Fibroblast of peridontal ligament (primary cell): Measurements from ENCODE around the gene SREBF2.
"Not testable (repeated sequence)": the region's sequence is repeated elsewhere in the genome, so short reads cannot be mapped to it uniquely, and the experiment has no call there.

Experiments
- DNase-seq: peaks from one replicate; pipeline ENCODE4 v3.0.0-alpha.2; 2010; ENCODE audit errors: extremely low read depth

SREBF2 gene

DNA sequence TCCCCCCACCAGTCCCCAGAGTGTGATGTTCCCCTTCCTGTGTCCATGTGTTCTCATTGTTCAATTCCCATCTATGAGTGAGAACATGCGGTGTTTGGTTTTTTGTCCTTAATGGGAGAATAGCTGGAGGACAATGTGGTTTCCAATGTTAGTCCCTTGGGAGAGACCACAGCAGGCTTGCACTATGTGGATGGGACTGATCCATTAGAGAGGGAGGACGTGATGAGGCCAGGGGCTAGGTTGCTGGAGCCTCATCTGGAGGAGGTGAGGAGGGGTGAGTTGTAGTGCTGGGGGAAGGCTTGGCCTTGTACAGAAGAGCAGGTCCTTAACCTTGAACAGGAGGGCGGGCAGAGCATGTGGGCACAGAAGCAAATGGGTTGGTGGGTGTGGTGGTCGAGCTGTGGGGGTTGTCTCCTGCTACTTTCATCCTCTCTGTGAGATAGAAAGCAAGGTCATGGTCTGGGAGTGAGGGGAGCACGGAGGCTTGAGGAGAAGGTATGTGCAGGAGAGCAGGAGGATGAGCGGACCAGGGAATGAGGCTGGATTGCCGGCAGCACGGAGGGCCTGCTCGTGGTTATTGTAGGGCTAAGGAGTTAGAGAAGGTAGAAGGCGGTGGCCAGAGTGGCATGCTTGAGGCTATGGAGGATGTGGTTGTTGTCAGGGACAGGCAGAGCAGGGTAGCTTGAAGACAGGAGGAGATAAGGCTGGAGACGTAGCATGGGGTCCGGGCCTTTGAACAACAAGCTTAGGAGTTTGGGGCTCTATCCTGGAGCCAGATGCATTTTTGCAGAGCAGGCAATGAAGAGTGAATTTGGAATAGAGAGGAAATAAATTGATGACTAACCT is 11.2 kb upstream of the SREBF2 start:
- no peak for DNase-seq

DNA sequence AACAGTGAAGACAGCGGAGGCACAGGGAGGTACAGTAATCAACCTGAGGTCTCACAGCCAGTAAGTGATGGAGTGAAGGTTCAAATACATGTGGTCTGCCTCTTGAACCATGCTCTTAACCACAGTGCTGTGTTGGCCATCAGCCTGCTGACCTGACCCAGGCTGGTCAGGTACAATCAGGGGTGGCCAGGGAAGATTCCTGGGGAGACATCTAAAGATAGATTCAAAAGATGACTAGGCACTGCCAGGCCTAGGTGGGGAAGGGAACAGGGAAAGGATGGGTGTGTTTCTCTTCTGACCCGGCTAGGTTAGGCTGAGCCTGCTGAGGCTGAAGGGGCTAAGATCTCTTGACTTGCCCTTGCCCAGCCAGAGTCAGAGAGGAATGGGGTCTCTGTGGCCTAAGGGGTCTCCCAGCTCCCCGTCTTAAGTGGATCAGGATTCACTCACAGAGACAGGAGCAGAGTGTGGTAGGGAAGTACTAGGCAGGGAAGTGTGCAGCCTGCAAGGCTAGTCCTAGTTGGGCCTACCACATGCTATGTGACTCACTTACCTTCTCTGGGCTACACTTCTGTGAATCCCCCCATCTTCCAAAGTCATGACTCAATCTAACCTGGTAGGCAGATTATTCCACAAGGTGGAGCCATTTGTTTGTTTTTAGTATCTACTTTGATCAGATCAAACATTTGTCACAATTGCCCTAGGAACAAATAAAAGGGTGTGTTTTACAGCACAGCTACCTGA is 10.4 kb upstream of the SREBF2 start:
- peak; percentile 66 for DNase-seq

DNA sequence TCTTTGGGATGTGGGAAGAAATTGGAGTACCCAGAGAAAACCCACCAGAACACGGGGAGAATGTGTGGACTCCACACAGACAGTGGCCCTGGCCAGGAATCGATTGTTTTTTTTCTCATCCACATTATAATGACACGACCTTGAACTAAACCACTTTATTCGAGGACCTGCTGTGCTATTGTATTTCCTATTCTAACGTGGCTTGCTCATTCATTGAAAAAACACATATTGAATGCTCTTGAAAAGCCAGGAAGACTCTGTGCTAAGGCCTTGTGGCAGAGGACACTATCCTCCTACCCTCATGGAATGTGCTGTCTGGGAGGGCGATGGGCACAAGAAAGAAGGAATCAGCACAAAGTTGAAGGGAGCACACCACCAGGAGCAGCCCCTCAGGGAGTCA is 9.1 kb upstream of the SREBF2 start:
- no peak for DNase-seq

DNA sequence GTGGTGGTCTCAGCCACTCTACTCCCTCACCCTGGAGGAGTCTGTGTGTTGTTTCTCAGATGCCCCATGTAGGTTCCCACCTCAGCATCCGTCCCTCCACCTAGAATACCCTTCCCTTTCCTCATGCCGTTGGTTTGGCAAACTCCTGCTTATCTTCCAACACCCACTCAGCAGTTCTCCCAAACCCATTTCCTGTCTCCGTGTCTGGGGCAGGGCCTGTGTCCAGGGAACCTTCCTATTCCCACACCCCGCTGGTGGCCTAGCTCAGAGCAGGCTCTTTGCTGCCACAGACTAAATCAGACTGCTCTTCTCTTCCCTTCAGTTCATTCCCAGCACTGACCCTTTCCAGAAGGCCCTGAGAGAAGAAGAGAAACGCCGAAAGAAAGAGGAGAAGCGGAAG is 7.5 kb upstream of the SREBF2 start:
- no peak for DNase-seq

GRCh38 chr22:41826021-41826420 is 6.9 kb upstream of the SREBF2 start:
- DNase-seq: no peak

- no peak for DNase-seq
These were observed 6.2 kb upstream of the SREBF2 start for GRCh38 chr22:41826430-41827383.

DNA sequence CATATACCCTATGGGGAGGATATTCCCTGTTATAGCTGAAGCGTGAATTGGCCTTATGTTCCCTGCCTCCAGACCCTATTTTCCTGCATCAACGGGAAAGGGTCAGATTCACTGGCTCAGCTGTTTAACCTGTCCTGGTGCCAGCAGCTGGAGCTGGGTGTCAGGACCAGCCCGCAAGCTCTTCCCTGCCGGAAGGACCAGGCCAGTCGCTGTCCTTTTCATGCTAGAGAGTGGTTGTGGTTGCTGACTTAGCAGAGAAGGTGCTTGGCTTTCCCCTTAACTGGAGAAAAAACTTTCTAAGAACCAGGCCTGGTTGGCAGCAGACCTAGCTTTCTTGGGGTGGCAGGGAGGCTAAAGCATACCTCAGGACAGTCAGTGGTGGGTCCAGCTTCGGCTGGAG is 5.2 kb upstream of the SREBF2 start:
- DNase-seq: no peak

DNA sequence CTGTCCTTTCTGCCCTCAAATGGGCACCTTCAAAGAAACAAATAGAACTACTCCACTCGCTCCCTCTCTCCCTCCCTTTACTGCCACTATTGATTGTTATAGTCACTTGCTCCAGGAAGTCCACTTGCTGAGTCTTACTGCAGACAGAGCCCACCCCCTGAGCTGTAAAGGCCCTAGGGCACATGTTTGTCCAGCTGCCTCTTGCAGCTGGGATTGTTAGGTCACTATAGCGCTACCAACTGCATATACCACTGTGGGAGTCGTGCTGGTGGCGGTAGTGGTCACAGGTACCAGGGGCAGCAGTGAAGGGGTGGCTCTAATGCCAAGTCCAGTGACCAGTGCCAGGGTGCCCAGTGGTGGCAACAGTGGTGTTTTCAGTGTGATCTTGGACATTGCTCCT is 4.4 kb upstream of the SREBF2 start:
- no peak for DNase-seq

GRCh38 chr22:41830174-41830573 is 2.7 kb upstream of the SREBF2 start:
- no peak for DNase-seq

DNA sequence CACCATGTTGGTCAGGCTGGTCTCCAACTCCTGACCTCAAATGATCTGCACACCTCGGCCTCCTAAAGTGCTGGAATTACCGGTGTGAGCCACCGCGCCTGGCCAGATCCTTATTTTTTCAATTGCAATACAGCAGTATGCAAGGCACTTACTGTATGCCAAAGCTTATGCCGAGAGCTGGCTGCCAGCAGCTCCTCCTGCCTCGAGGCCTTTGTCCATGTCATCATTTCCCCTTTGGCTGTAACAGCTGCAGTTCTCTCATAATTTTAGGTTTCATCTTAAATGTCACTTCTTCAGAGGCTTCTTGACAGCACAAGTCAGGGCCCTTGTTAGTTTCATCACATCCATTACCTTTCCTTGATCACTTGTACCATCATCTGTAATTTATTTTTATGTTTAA is 1.5 kb upstream of the SREBF2 start:
- DNase-seq: peak; percentile 22

DNA sequence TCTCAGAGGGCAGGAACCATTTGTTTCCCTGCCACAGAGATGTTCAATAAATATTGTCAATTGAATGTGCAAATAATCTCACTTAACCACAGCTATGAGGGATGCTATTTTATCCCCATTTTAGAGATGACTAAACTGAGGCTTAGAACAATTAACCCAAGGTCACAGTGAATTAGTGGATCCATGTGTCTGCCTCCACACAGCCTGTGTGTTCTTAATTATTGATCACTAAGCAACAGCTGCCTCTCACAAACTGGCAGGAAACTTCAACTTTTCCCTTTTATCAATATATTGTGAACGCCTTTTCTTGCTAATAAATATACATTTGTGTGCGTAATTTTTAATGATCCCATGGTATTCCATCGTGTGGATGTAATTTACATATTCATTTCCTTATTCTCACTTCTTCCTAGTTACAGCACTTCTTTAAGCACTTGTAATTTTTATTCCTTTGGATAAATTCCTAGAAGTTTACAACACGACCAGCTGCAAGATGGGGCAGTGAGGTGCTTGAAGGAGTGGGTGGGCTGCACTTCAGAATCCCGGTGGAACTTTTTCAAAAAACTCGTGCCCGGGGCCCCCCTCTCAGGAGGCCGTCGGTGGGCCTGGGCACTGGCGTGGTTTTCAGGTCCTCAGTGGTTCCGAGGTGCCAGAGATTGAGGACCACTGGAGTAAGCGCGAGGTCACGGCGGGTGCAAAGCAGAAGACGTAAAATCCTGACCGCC is 915 bp upstream of the SREBF2 start:
- peak; percentile 45 for DNase-seq

DNA sequence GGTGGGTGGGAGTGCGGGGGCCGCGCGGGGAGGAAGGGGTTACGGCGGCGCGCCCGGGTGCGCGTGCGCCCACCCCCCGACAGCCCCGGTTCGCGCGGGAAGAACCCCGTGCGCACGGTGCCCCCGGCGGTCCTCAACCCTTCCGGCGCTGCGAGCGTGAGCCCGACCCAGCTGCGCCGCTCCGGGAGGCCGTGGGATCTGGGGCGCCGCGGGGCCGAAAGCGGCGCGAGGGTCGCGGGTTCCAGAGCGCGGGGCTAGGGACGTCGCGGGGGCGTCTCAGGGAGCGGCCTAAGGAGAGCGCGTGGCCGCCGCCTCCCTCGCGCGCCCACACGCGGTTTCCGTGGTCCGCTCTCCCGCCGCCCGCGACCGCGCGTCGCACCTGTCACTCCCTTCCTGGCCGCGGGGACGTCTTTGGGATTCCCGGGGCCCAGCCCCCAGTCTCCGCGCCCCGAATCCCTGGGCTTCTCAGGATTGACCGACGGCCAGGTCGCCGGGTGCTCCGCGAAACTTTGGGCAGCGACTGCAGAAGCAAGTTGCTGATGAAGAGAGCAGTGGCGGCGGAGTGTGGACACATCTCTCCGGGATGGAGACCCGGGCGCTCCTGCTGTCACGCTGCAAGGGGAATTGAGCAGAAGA is 582 bp downstream of the SREBF2 start:
- DNase-seq: peak; percentile 12

DNA sequence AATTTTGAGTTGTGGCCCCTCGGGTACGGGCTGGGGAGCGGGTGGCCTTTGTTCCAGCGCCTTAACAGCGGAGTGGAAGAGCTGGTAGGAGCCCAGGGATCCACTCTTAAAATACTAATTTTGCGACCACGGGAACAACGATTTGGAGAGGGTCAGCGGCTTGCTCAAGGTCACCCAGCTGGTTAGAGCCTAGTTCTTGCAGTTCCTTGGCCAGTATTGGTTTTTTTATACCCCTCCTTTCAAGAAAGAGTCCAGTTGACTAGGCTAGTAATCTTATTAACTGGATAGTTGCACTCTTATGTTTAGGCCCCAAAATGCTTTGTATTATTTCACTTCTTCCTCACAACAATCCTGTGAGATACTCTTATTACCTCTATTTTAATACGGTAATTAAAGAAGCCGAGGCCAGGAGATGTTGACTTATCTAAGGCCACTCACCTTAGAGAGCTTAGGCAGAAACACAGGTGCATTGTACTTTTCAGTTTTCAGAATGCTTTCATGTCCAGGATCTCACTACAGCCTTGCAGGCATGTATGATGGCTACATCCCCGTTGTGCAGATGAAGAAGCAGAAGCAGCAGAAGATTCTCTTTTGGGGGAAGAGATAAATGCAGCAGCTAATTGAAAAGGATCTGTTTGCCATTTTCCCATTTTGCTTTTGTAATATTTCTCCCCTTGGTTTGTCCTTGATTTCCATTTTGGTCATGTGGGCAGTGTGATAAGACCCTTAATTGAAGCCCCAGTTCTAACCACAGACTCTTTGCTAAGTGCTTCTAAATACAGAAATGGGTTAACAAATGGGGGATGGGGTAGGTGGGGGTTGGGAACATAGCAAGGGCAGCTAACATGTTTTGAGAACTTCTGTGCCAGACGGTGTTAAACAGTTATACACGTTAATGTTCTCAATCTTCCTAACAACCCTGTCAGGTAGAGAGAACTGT is 1.4 kb downstream of the SREBF2 start:
- no peak for DNase-seq

GRCh38 chr22:41835462-41835861 is 2.6 kb downstream of the SREBF2 start:
- not testable (repeated sequence) for DNase-seq

GRCh38 chr22:41836551-41836950 is 3.6 kb downstream of the SREBF2 start:
- no peak for DNase-seq

DNA sequence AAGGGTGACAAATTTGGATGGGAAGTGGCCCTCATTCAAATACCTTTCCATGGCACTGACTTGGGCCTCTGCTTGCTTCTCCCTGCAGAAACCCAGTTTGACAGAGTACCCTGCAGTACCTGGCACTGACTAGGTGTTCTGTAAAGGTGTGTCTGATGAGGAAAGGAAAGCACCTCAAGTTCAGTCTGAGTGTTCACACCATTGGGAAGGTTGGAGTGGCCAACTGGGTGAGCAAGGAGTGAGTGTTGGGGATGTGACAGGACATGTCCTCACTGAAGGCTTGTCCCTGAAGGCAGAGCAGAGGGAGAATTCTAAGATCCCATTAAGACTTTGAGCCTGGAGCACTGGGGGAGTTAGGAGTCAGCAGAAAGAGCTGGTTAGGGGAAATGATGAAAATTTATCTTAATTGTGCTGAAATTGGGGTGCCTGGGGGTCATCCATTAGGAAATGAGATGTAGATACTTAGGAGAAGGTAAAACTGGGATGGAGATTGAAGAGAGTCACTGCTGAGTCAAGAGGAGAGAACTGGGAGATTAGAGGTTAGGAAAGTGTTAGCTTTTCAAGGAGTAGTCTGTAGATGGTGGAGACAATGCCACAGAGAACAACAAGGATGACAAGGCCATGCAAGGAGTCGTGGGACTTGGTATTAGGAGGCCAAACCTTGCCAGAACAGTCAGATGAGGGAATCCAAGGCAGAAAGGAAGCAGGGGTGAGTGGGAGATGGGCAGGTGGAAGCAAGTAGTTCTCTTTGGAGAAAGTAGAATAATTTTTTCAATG is 6.1 kb downstream of the SREBF2 start:
- DNase-seq: no peak

GRCh38 chr22:41840216-41840615 is 7.3 kb downstream of the SREBF2 start:
- DNase-seq: no peak

GRCh38 chr22:41841085-41841712 is 8.3 kb downstream of the SREBF2 start:
- DNase-seq: no peak
